SK-N-MC (cell line): ENCODE data around the gene UGT1A4.
"Not testable (repeated sequence)": the region's sequence is repeated elsewhere in the genome, so short reads cannot be mapped to it uniquely, and the experiment has no call there.

Experiments
- DNase-seq: peaks from one replicate; pipeline ENCODE4 v3.0.0-alpha.2; 2011; ENCODE audit warnings: low read depth, low spot score
- H3K27ac ChIP-seq: fragments of 200-600 bp; sonication (generic); 2 replicates; pipeline ENCODE4 v1.5.1; 2016; ENCODE audit warnings: mixed run types
- H3K36me3 ChIP-seq: fragments of 200-600 bp; sonication (generic); 2 replicates; pipeline ENCODE4 v1.6.1; 2017; ENCODE audit warnings: antibody characterized with exemption, low read length, mixed read lengths; ENCODE audit not compliant: insufficient read depth
- H3K4me3 ChIP-seq: fragments of 200-600 bp; sonication (generic); 2 replicates; pipeline ENCODE4 v1.5.1; 2016
- H3K9ac ChIP-seq: fragments of 200-600 bp; sonication (generic); 2 replicates; pipeline ENCODE4 v1.8.0; 2017; ENCODE audit warnings: mixed run types, mixed read lengths; ENCODE audit not compliant: insufficient read length
- H3K9me3 ChIP-seq: fragments of 200-600 bp; sonication (generic); 2 replicates; pipeline ENCODE4 v1.6.1; 2017; ENCODE audit warnings: low read depth, mild to moderate bottlenecking, antibody characterized with exemption, low read length, moderate library complexity, mixed read lengths
- EZH2 ChIP-seq: fragments of 200-600 bp; sonication (generic); IDR thresholded peaks from one replicate; pipeline ENCODE4 v1.6.1; 2017; ENCODE audit warnings: antibody characterized with exemption
- FOXP2 ChIP-seq: optimal IDR thresholded peaks from 2 replicates; pipeline ENCODE3; 2011; ENCODE audit warnings: mild to moderate bottlenecking, moderate library complexity; ENCODE audit not compliant: insufficient read depth; ENCODE audit errors: extremely low read length, control extremely low read depth
- POLR2AphosphoS5 ChIP-seq: IDR thresholded peaks from 2 replicates; pipeline ENCODE4 v1.6.1; 2012; ENCODE audit warnings: mild to moderate bottlenecking, low read depth, low read length, borderline replicate concordance

UGT1A4 gene

GRCh38 chr2:233691443-233692433 is 26.8 kb upstream of the UGT1A4 start:
- TF ChIP-seq POLR2AphosphoS5 (no peak), FOXP2 (no peak), EZH2 (no peak)
- H3K36me3 ChIP-seq = no peaks in the 10 kb centered on the region
- H3K27ac ChIP-seq = no peak overlapping the region
- DNase-seq = no peak
- H3K9ac ChIP-seq = no peak overlapping the region
- H3K9me3 ChIP-seq = no peaks in the 10 kb centered on the region
- no peak overlapping the region for H3K4me3 ChIP-seq

- H3K9me3 ChIP-seq = no peaks in the 10 kb centered on the region
- no peak within 1 kb of the TSS for H3K4me3 ChIP-seq
- no peak for DNase-seq
- no peaks in the 10 kb centered on the region for H3K36me3 ChIP-seq
- no peak for TF ChIP-seq POLR2AphosphoS5
- no peak for TF ChIP-seq EZH2
- TF ChIP-seq FOXP2 = no peak
- no peak within 1 kb of the TSS for H3K27ac ChIP-seq
- no peak within 1 kb of the TSS for H3K9ac ChIP-seq
Observed at GRCh38 chr2:233692648-233693047, 25.9 kb upstream of the UGT1A4 start, which contains the start of gene UGT1A6. TSS of gene UGT1A6 (plus strand) at chr2:233692890. CDS start at chr2:233693005, 115 bp downstream.

GRCh38 chr2:233693963-233694362 is 24.6 kb upstream of the UGT1A4 start:
- no peaks in the 10 kb centered on the region for H3K36me3 ChIP-seq
- no peak for DNase-seq
- no peak overlapping the region for H3K9ac ChIP-seq
- 0 out of 2 replicates have a peak, but pooled peaks cover 3% of the 10 kb centered on the region for H3K9me3 ChIP-seq
- no peak for TF ChIP-seq FOXP2
- no peak overlapping the region for H3K27ac ChIP-seq
- H3K4me3 ChIP-seq = no peak overlapping the region

DNA sequence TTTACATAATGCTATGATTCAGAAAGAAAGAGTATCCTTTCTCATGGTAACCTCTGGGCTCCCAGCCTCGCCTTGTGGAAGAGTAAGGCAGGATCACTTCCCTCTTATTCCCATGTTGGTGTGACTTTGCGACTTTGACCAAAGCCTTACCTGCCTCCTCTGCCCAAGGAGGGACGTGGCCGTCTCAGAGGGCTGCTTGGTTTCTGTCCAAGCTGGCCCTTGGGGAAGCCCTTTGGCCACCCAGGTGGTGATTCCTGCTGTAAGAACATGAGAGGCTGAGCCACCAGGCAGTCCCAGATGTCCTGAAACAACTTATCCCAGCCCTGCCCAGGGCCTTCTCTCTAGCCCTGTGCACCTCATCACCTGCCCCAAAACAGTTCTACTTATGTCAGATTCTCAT is 19.8 kb upstream of the UGT1A4 start:
- Histone ChIP-seq H3K27ac (peak overlapping the region; percentile 100), H3K9me3 (0 out of 2 replicates have a peak, but pooled peaks cover 3% of the 10 kb centered on the region), H3K4me3 (no peak overlapping the region), H3K36me3 (no peaks in the 10 kb centered on the region; the same call in 1 of the 2 replicates), H3K9ac (no peak overlapping the region)
- TF ChIP-seq FOXP2 (no peak), EZH2 (no peak), POLR2AphosphoS5 (no peak)
- DNase-seq = no peak

DNA sequence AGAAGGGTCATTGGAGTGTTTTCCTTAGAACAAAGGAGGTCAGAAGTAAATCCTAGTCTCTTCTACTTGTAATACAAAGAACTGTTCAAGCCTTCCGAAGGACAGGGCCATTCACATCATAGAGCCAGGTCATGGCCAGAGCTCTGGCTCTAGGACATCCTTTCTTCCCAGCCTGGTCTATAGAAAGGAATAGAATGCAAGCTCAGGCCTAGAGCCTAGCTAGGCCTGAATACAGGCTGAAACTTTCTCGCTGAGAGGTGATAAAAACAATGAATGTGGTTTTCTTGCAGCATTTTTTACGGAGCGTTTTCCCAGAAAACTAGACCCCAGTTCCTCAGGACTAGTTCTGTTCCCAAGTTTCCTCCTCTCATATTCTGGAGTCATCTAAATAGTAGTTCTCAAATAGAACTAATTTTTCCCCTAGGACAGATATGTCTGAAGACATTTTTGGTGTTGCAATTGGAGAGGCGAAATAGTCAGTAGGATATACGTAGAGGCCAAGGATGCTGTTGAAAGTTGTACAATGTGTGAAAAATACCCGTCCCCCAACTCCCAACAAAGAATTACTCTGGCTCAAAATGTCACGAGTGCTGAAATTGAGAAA is 19.0 kb upstream of the UGT1A4 start:
- TF ChIP-seq EZH2 (no peak), FOXP2 (no peak), POLR2AphosphoS5 (no peak)
- no peaks in the 10 kb centered on the region; the same call in 1 of the 2 replicates for H3K36me3 ChIP-seq
- peak overlapping the region; percentile 100 for H3K27ac ChIP-seq
- H3K4me3 ChIP-seq = peak overlapping the region; percentile 47
- DNase-seq = no peak
- 0 out of 2 replicates have a peak, but pooled peaks cover 3% of the 10 kb centered on the region for H3K9me3 ChIP-seq
- peak overlapping the region; percentile 82 for H3K9ac ChIP-seq

- Histone ChIP-seq H3K4me3 (peak overlapping the region; percentile 47), H3K27ac (peak overlapping the region; percentile 100), H3K36me3 (no peaks in the 10 kb centered on the region; the same call in 1 of the 2 replicates), H3K9me3 (0 out of 2 replicates have a peak, but pooled peaks cover 3% of the 10 kb centered on the region), H3K9ac (peak overlapping the region; percentile 82)
- DNase-seq = peak; percentile 96
- TF ChIP-seq POLR2AphosphoS5 (peak; percentile 37; the same call in 1 of the 2 replicates), FOXP2 (no peak), EZH2 (no peak)
Observed at GRCh38 chr2:233700028-233700635, 18.4 kb upstream of the UGT1A4 start.

DNA sequence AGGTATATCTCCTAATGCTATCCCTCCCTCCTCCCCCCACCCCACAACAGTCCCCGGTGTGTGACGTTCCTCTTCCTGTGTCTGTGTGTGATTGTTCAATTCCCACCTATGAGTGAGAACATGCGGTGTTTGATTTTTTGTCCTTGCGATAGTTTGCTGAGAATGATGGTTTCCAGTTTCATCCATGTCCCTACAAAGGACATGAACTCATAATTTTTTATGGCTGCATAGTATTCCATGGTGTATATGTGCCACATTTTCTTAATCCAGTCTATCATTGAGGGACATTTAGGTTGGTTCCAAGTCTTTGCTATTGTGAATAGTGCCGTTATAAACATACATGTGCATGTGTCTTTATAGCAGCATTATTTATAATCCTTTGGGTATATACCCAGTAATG is 17.7 kb upstream of the UGT1A4 start:
- not testable (repeated sequence) for H3K4me3 ChIP-seq, H3K36me3 ChIP-seq, H3K9ac ChIP-seq, H3K9me3 ChIP-seq, DNase-seq
- H3K27ac ChIP-seq = peak overlapping the region; percentile 100; the same call in 1 of the 2 replicates

DNA sequence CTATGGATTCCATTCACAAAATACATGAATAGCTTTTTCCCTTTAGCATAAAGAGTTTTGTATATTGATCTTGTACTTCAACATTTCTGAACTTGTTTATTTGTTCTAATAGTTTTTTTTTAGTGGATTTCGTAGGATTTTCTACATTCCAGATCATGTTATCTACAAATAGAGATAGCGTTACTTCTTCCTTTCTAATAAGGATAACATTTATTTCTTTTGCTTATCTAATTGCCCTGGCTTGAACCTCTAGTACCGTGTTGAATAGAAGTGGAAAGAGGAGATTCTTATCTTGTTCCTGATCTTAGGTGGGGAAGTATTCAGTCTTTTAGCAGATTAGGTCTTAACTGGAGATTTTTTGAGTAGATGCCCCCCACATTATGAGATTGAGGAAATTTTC is 16.3 kb upstream of the UGT1A4 start:
- Histone ChIP-seq H3K36me3 (no peaks in the 10 kb centered on the region; the same call in 1 of the 2 replicates), H3K4me3 (no peak overlapping the region), H3K9me3 (0 out of 2 replicates have a peak, but pooled peaks cover 3% of the 10 kb centered on the region), H3K9ac (no peak overlapping the region), H3K27ac (peak overlapping the region; percentile 48; the same call in 1 of the 2 replicates)
- DNase-seq = no peak
- TF ChIP-seq EZH2 (no peak), FOXP2 (no peak), POLR2AphosphoS5 (no peak)
